ENCODE results near the gene BBIP1. TPM values are rescaled to one million over a fixed set of nuclear protein-coding genes. Genes with fewer than 3 reads are reported as not detected.

BBIP1 gene
- total RNA-seq, 2 experiments from 2014 or later = 32.4 to 34.4 TPM

DNA sequence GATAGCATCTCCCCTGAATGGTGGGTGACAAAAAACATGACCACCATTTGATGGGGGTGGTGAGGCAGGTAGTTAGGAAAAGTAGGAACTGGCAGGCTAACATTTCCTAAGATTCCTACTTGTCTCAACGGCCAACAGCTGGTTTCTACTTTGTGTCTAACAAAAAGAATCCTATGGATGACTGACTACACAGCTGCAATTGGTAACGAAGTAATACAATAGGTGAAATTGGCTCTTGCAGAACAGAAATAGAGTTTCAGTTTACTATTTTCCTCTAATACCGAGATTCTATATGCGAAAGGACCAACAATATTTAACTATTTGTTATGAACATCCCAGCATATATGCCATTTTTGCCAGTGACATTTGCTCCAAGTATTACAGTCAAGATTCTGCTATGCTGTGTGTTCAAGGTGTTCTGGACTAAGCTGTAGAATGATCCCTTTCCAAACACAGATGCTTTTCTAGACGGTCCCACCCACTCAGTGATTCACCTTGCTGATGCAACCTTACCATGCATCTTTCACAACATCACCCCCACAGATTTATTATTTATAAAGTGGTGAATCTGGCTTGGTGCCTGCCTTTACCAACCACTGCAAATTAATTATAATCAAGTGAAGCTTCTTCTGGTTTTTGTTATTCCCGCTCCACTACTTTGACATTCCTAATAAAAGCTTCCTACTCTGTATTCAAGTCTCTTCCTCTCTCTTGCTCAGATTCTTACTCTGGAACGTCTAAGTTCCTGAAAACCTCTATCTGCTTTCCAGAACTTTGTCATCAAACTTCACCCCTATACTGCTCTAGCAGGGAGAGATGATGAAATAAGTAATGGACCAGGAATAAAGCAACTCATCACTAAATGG lies 16.8 kb downstream of the BBIP1 start:
- POLR2A ChIA-PET = interaction anchor here (0.6 to 1.8 kb wide), 7 partner anchors 9 to 142 kb away, joined by 3 to 16 read pairs (median 3); no protein-coding TSS in a partner anchor
- H4K20me1 ChIP-seq (ENCODE audit: insufficient read depth, low read length) = no peaks in the 10 kb centered on the region

DNA sequence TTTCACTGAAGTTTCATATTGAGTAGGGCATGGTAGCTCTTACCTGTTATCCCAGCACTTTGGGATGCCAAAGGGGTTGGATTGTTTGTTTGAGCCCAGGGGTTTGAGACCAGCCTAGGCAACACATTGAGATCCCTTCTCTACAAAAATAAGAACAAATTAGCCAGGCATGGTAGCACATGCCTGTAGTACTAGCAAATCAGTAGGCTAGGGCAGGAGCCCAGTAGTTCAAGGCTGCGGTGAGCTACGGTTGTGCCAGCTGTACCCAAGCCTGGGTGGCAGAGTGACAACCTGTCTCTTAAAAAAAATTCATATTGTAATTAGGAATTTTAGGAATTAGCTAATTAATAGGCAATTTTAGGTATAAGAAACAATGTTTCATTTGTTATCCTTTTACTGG lies 18.0 kb downstream of the BBIP1 start:
- intact Hi-C loops (cut with micrococcal nuclease; ENCODE audit: unreplicated experiment) = no loop called here
- TF ChIP-seq EZH2phosphoT487 (IDR thresholded peaks at IDR 0.05; ENCODE audit: borderline replicate concordance, low read depth, low read length) = no peak
- TF ChIP-seq, protein P1, sequence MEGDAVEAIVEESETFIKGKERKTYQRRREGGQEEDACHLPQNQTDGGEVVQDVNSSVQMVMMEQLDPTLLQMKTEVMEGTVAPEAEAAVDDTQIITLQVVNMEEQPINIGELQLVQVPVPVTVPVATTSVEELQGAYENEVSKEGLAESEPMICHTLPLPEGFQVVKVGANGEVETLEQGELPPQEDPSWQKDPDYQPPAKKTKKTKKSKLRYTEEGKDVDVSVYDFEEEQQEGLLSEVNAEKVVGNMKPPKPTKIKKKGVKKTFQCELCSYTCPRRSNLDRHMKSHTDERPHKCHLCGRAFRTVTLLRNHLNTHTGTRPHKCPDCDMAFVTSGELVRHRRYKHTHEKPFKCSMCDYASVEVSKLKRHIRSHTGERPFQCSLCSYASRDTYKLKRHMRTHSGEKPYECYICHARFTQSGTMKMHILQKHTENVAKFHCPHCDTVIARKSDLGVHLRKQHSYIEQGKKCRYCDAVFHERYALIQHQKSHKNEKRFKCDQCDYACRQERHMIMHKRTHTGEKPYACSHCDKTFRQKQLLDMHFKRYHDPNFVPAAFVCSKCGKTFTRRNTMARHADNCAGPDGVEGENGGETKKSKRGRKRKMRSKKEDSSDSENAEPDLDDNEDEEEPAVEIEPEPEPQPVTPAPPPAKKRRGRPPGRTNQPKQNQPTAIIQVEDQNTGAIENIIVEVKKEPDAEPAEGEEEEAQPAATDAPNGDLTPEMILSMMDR (conservative IDR thresholded peaks at IDR 0.05; ENCODE audit: low read length) = no peak
- H2AFZ ChIP-seq (ENCODE audit: low read length) = no peak overlapping the region
- H3K4me3 ChIP-seq (ENCODE audit: low read depth, low read length, poor library complexity, severe bottlenecking) = no peak overlapping the region
- CTCF ChIA-PET (ENCODE audit: unreplicated experiment) = no interaction called here
- BruUV-seq (replicated peaks) = no TSS peak
- H3K79me2 ChIP-seq (ENCODE audit: insufficient read depth, low read depth, low read length) = no peaks in the 10 kb centered on the region
- H3K36me3 ChIP-seq (ENCODE audit: insufficient read depth, low read length) = peaks cover 70% of the 10 kb centered on the region
- DNase-seq (ENCODE audit: low spot score) = no peak
- no peaks in the 10 kb centered on the region for H4K20me1 ChIP-seq (ENCODE audit: insufficient read depth, low read length)
- H3K4me1 ChIP-seq (ENCODE audit: insufficient read depth, low read length, poor library complexity, severe bottlenecking) = peaks cover 7% of the 10 kb centered on the region
- H3K4me2 ChIP-seq (ENCODE audit: low read length) = no peak overlapping the region
- H3K9me3 ChIP-seq (ENCODE audit: low read length) = no peaks in the 10 kb centered on the region
- POLR2A ChIA-PET = interaction anchor here (0.9 to 1.8 kb wide), 3 partner anchors 10 to 278 kb away, joined by 3 to 16 read pairs (median 3); no protein-coding TSS in a partner anchor
- H3K27ac ChIP-seq (ENCODE audit: low read depth, low read length, poor library complexity, severe bottlenecking) = no peak overlapping the region
- no peaks in the 10 kb centered on the region for H3K9me2 ChIP-seq (ENCODE audit: insufficient read depth, low read length)

More for the DNA sequence above, 16.8 kb downstream of the BBIP1 start:
- intact Hi-C loops (cut with micrococcal nuclease; ENCODE audit: unreplicated experiment) = no loop called here
- no TSS peak for BruUV-seq (replicated peaks)
- Histone ChIP-seq H3K36me3 (ENCODE audit: insufficient read depth, low read length) (peaks cover 59% of the 10 kb centered on the region), H3K9me2 (ENCODE audit: insufficient read depth, low read length) (no peaks in the 10 kb centered on the region), H3K9me3 (ENCODE audit: low read length) (no peaks in the 10 kb centered on the region), H3K4me2 (ENCODE audit: low read length) (no peak overlapping the region), H3K79me2 (ENCODE audit: insufficient read depth, low read depth, low read length) (no peaks in the 10 kb centered on the region), H3K4me1 (ENCODE audit: insufficient read depth, low read length, poor library complexity, severe bottlenecking) (peaks cover 7% of the 10 kb centered on the region), H3K27ac (ENCODE audit: low read depth, low read length, poor library complexity, severe bottlenecking) (no peak overlapping the region), H3K4me3 (ENCODE audit: low read depth, low read length, poor library complexity, severe bottlenecking) (no peak overlapping the region), H2AFZ (ENCODE audit: low read length) (no peak overlapping the region)
- TF ChIP-seq EZH2phosphoT487 (IDR thresholded peaks at IDR 0.05; ENCODE audit: borderline replicate concordance, low read depth, low read length) = no peak
- TF ChIP-seq, protein P1 (conservative IDR thresholded peaks at IDR 0.05; ENCODE audit: low read length) = no peak
- CTCF ChIA-PET (ENCODE audit: unreplicated experiment) = no interaction called here
- no peak for DNase-seq (ENCODE audit: low spot score)

DNA sequence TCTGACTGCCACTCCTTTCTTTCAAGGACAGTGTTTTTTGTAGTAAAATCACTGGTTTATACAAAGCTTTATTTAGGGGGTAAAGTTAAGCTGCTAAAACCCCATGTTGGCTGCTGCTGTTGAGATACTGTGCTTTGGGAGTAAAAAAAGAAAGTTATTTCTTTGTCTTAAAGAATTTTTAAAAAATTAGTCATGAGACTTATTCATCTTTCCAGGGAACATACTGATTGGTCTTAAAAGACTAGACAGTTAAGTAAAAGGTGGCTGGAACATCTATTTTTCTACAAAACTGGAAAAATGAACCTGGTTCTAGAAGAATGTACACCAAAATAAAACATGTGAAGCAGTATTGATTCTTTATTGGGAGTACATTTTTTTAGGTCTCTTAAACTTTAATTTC lies 20.6 kb downstream of the BBIP1 start:
- Histone ChIP-seq H3K79me2 (ENCODE audit: insufficient read depth, low read depth, low read length) (peaks cover 4% of the 10 kb centered on the region; the same call in 1 of the 2 replicates), H3K36me3 (ENCODE audit: insufficient read depth, low read length) (peaks cover 85% of the 10 kb centered on the region), H2AFZ (ENCODE audit: low read length) (no peak overlapping the region), H3K27ac (ENCODE audit: low read depth, low read length, poor library complexity, severe bottlenecking) (no peak overlapping the region), H3K9me3 (ENCODE audit: low read length) (no peaks in the 10 kb centered on the region), H3K4me1 (ENCODE audit: insufficient read depth, low read length, poor library complexity, severe bottlenecking) (peaks cover 9% of the 10 kb centered on the region), H3K4me3 (ENCODE audit: low read depth, low read length, poor library complexity, severe bottlenecking) (no peak overlapping the region), H4K20me1 (ENCODE audit: insufficient read depth, low read length) (no peaks in the 10 kb centered on the region), H3K9me2 (ENCODE audit: insufficient read depth, low read length) (no peaks in the 10 kb centered on the region), H3K4me2 (ENCODE audit: low read length) (no peak overlapping the region)
- intact Hi-C loops (cut with micrococcal nuclease; ENCODE audit: unreplicated experiment) = loop anchor here (10.0 kb wide), 2 partner anchors 196 to 436 kb away; no protein-coding TSS in a partner anchor
- TSS peak; percentile 85 for BruUV-seq (replicated peaks)
- no peak for DNase-seq (ENCODE audit: low spot score)
- CTCF ChIA-PET (ENCODE audit: unreplicated experiment) = no interaction called here
- POLR2A ChIA-PET = interaction anchor here (0.6 to 3.1 kb wide), 13 partner anchors 11 to 690 kb away, joined by 3 to 19 read pairs (median 4); no protein-coding TSS in a partner anchor
- no peak for TF ChIP-seq EZH2phosphoT487 (IDR thresholded peaks at IDR 0.05; ENCODE audit: borderline replicate concordance, low read depth, low read length)
- TF ChIP-seq, protein P1 (conservative IDR thresholded peaks at IDR 0.05; ENCODE audit: low read length) = no peak
